Activated CD4-positive, alpha-beta T cell treated with anti-CD3 and anti-CD28 coated beads, Interleukin-2, amount 10 ng/mL, durations not matched to agents 24 days and 14 days (primary cell): Measurements from ENCODE around the gene NPLOC4. TPM values are rescaled to one million over a fixed set of nuclear protein-coding genes. Genes with fewer than 3 reads are reported as not detected.

Experiments used
- DNase-seq: peaks from one replicate; pipeline ENCODE4 v3.0.0; 2022
- H3K27ac Mint-ChIP-seq: one replicate; pipeline ENCODE4 v1.8.0; 2022; ENCODE audit warnings: mild to moderate bottlenecking, mixed read lengths
- H3K27me3 Mint-ChIP-seq: one replicate; pipeline ENCODE4 v1.8.0; 2022; ENCODE audit warnings: mixed read lengths
- H3K36me3 Mint-ChIP-seq: one replicate; pipeline ENCODE4 v1.8.0; 2022; ENCODE audit warnings: low read depth, mild to moderate bottlenecking, mixed read lengths
- H3K4me1 Mint-ChIP-seq: one replicate; pipeline ENCODE4 v1.8.0; 2021; ENCODE audit warnings: mixed read lengths
- H3K4me3 Mint-ChIP-seq: one replicate; pipeline ENCODE4 v1.8.0; 2022; ENCODE audit warnings: mild to moderate bottlenecking, moderate library complexity, mixed read lengths
- H3K9me3 Mint-ChIP-seq: one replicate; pipeline ENCODE4 v1.8.0; 2021; ENCODE audit warnings: mixed read lengths
- intact Hi-C: fragments of 100-400 bp; cut with micrococcal nuclease; formaldehyde crosslinking; loops from one replicate; pipeline ENCODE4 v1.15.1; 2023
- total RNA-seq: library from RNA; stranded (reverse); gene quantifications from 2 replicates; pipeline ENCODE4 v1.2.3, GENCODE V29; 2022

Gene NPLOC4
- total RNA-seq, 1 donor from 2014 or later, result 147 TPM

DNA sequence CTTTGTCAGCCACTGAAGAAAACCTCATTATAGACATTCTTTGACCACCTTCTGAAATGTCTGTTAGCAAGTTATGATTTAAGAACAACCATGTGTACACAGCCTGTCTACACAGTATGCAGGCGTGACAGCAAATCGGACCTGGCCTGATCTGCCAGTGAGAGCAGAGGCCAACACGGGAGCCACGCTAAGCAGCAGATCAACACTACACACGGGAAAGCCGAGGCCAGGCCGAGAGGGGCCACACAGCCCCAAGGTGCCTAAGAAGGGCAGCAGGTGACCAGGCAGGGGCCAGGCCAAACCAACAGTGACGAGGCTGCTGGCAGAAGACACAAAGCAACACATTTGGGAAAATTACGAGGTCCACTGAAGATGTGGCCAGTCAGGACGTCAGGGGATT lies 68.5 kb downstream of the NPLOC4 start:
- peaks cover 56% of the 10 kb centered on the region for H3K36me3 Mint-ChIP-seq
- intact Hi-C loops, result no loop called here

GRCh38 chr17:81567191-81567590 lies 69.7 kb downstream of the NPLOC4 start:
- Mint-ChIP-seq H3K27me3 (no peaks in the 10 kb centered on the region), H3K9me3 (no peaks in the 10 kb centered on the region), H3K4me1 (no peaks in the 10 kb centered on the region), H3K27ac (no peak overlapping the region), H3K36me3 (peaks cover 54% of the 10 kb centered on the region), H3K4me3 (no peak overlapping the region)
- DNase-seq, result no peak
- intact Hi-C loops, result no loop called here

More for the DNA sequence above, 68.5 kb downstream of the NPLOC4 start:
- Mint-ChIP-seq H3K4me1 (no peaks in the 10 kb centered on the region), H3K4me3 (no peak overlapping the region), H3K27me3 (no peaks in the 10 kb centered on the region), H3K9me3 (no peaks in the 10 kb centered on the region), H3K27ac (no peak overlapping the region)
- no peak for DNase-seq

GRCh38 chr17:81566461-81567126 lies 70.3 kb downstream of the NPLOC4 start:
- H3K36me3 Mint-ChIP-seq, result peaks cover 50% of the 10 kb centered on the region
- no peaks in the 10 kb centered on the region for H3K4me1 Mint-ChIP-seq
- H3K27ac Mint-ChIP-seq, result peak overlapping the region; percentile 48
- intact Hi-C loops, result no loop called here
- DNase-seq, result no peak
- no peaks in the 10 kb centered on the region for H3K9me3 Mint-ChIP-seq
- no peak overlapping the region for H3K4me3 Mint-ChIP-seq
- no peaks in the 10 kb centered on the region for H3K27me3 Mint-ChIP-seq

DNA sequence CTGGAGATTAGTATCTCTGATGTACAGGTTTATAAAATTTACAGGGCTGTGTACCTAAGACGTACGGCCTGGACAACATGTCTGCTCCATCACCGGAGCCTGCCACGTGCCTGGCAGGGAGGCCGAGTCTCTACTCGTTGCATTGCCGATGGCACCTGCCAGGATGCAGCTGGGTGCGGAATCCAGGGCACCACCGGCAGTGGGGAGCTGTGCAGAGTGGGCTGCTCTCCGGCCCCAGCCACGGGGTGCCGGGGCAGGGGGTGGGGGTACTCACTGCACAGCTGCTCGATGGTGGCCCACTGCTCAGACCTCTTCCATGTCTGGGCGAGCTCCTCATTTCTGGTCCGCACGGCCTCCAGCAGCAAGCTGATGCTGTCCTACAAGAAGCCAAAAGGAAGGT lies 71.7 kb downstream of the NPLOC4 start:
- Mint-ChIP-seq H3K27me3 (no peaks in the 10 kb centered on the region), H3K4me3 (no peak overlapping the region), H3K36me3 (peaks cover 49% of the 10 kb centered on the region), H3K27ac (no peak overlapping the region), H3K4me1 (no peaks in the 10 kb centered on the region), H3K9me3 (no peaks in the 10 kb centered on the region)
- intact Hi-C loops, result no loop called here
- DNase-seq, result no peak

- H3K27ac Mint-ChIP-seq, result no peak overlapping the region
- intact Hi-C loops, result no loop called here
- no peaks in the 10 kb centered on the region for H3K27me3 Mint-ChIP-seq
- DNase-seq, result no peak
- H3K4me1 Mint-ChIP-seq, result no peaks in the 10 kb centered on the region
- H3K9me3 Mint-ChIP-seq, result no peaks in the 10 kb centered on the region
- peaks cover 46% of the 10 kb centered on the region for H3K36me3 Mint-ChIP-seq
- no peak overlapping the region for H3K4me3 Mint-ChIP-seq
Observed at GRCh38 chr17:81564778-81565177, 72.1 kb downstream of the NPLOC4 start.

- Mint-ChIP-seq H3K36me3 (peaks cover 44% of the 10 kb centered on the region), H3K27me3 (no peaks in the 10 kb centered on the region), H3K4me1 (no peaks in the 10 kb centered on the region), H3K27ac (no peak overlapping the region), H3K4me3 (no peak overlapping the region), H3K9me3 (no peaks in the 10 kb centered on the region)
- DNase-seq, result no peak
- intact Hi-C loops, result no loop called here
Observed at GRCh38 chr17:81563861-81564586, 72.9 kb downstream of the NPLOC4 start.

DNA sequence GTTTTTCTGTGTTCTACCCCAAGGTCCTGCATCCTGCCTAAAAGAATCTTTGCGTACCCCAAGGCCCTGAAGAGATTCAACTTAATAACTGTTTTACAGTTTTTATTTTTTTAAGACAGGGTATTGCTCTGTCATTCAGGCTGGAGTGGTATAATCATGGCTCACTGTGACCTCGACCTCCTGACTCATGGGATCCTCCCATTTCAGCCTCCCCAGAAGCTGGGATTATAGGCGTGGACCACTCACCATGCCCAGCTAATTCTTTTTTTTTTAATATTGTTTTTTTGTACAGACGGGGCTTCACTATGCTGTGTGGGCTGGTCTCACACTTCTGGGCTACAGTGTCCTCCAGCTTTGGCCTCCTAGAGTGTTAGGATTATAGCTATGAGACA lies 75.4 kb downstream of the NPLOC4 start:
- Mint-ChIP-seq H3K9me3 (no peaks in the 10 kb centered on the region), H3K27ac (no peak overlapping the region), H3K36me3 (peaks cover 41% of the 10 kb centered on the region), H3K4me1 (no peaks in the 10 kb centered on the region), H3K4me3 (no peak overlapping the region), H3K27me3 (no peaks in the 10 kb centered on the region)
- intact Hi-C loops, result no loop called here
- DNase-seq, result no peak

GRCh38 chr17:81558941-81559806 lies 77.7 kb downstream of the NPLOC4 start:
- DNase-seq, result no peak
- no peaks in the 10 kb centered on the region for H3K27me3 Mint-ChIP-seq
- H3K4me3 Mint-ChIP-seq, result no peak overlapping the region
- no peak overlapping the region for H3K27ac Mint-ChIP-seq
- no peaks in the 10 kb centered on the region for H3K9me3 Mint-ChIP-seq
- H3K36me3 Mint-ChIP-seq, result peaks cover 27% of the 10 kb centered on the region
- peaks cover 3% of the 10 kb centered on the region for H3K4me1 Mint-ChIP-seq
- intact Hi-C loops, result no loop called here

- H3K27me3 Mint-ChIP-seq, result no peaks in the 10 kb centered on the region
- DNase-seq, result no peak
- intact Hi-C loops, result no loop called here
- no peaks in the 10 kb centered on the region for H3K9me3 Mint-ChIP-seq
- H3K4me3 Mint-ChIP-seq, result no peak overlapping the region
- peaks cover 28% of the 10 kb centered on the region for H3K36me3 Mint-ChIP-seq
- H3K27ac Mint-ChIP-seq, result no peak overlapping the region
- peaks cover 13% of the 10 kb centered on the region for H3K4me1 Mint-ChIP-seq
Observed at GRCh38 chr17:81558115-81558468, 78.8 kb downstream of the NPLOC4 start.

GRCh38 chr17:81557276-81558114 lies 79.4 kb downstream of the NPLOC4 start:
- Mint-ChIP-seq H3K4me1 (peaks cover 13% of the 10 kb centered on the region), H3K4me3 (no peak overlapping the region), H3K27ac (no peak overlapping the region), H3K9me3 (no peaks in the 10 kb centered on the region), H3K27me3 (no peaks in the 10 kb centered on the region), H3K36me3 (peaks cover 25% of the 10 kb centered on the region)
- DNase-seq, result no peak
- intact Hi-C loops, result no loop called here

GRCh38 chr17:81556863-81557262 lies 80.0 kb downstream of the NPLOC4 start:
- Mint-ChIP-seq H3K4me1 (peaks cover 13% of the 10 kb centered on the region), H3K36me3 (peaks cover 23% of the 10 kb centered on the region), H3K27me3 (no peaks in the 10 kb centered on the region), H3K9me3 (no peaks in the 10 kb centered on the region), H3K27ac (no peak overlapping the region), H3K4me3 (no peak overlapping the region)
- no peak for DNase-seq
- intact Hi-C loops, result no loop called here

DNA sequence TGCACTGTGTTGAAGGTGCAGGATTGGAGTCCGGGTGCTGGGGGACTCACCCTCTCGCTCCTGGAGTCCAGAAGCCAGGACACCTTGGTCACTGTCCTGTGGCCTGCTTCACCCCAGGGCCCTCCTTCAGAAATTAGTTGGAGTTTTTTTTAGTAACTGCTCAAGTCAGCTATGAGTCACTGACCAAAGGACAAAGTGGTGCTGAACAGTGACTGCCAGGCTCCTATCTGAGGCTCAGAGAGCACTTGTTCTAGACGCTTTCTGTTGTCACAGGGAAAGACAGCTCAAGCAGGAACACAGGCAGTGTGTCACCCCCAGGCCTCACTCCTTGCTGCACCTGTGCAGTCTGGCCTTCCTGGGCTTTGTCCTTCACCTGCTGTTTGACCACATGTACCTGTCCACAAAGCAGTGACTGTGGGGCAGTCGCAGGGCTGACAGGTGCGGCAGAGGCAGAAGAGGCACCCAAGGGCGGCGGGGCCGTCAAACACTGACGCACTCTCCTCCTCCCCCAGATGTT lies 80.7 kb downstream of the NPLOC4 start:
- intact Hi-C loops, result no loop called here
- H3K9me3 Mint-ChIP-seq, result no peaks in the 10 kb centered on the region
- no peak overlapping the region for H3K4me3 Mint-ChIP-seq
- H3K4me1 Mint-ChIP-seq, result peaks cover 17% of the 10 kb centered on the region
- H3K27me3 Mint-ChIP-seq, result no peaks in the 10 kb centered on the region
- H3K27ac Mint-ChIP-seq, result no peak overlapping the region
- peaks cover 25% of the 10 kb centered on the region for H3K36me3 Mint-ChIP-seq
- DNase-seq, result no peak

DNA sequence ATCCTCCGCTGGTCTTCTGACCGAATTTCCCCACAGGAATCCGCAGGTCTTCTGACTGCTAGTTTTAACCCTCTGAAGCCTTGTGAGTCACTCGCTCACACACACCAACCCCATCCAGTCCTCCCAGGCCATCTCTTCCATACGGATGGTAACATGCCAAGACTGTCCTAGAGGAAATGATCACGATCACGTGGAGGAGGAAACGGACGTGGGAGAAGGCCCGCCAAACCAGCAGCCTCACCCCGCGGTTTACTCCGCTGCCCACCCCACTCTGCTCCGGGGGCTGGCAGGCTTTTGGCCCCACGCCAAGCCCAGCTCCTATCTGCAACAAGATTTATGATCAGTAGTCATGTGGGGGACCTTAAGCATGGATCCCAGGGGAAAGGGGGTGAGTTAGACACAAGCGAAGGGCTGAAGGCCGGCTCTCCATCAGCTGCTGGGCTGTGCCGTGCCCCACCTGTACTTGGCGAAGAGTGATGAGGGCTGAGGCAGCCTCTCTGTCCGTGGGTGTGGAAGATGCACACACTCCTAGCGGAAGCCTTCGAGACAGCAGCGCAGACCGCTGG lies 83.2 kb downstream of the NPLOC4 start:
- Mint-ChIP-seq H3K4me1 (peaks cover 24% of the 10 kb centered on the region), H3K9me3 (no peaks in the 10 kb centered on the region), H3K27me3 (no peaks in the 10 kb centered on the region), H3K27ac (peak overlapping the region; percentile 94), H3K36me3 (peaks cover 34% of the 10 kb centered on the region), H3K4me3 (peak overlapping the region; percentile 91)
- intact Hi-C loops, result loop anchor here (1.0 to 5.0 kb wide), 5 partner anchors 41 to 314 kb away; partner anchors contain the start of genes ACTG1, MRPL12, NDUFAF8 and TEPSIN
- DNase-seq, result no peak
